GM10248 (cell line): Measurements from ENCODE around the gene LRRFIP1.

Source experiments
- CTCF ChIA-PET: fragments of 300-600 bp; sonication (Branson Sonifier 250); formaldehyde crosslinking; extraction: SDS; loops from one replicate; lab custom pipeline; 2021; ENCODE audit warnings: antibody characterized with exemption; lab: Yijun Ruan, JAX
- POLR2A ChIA-PET: fragments of 350-650 bp; sonication (Branson Sonifier 250); formaldehyde crosslinking; extraction: SDS; loops from one replicate; lab custom pipeline; 2020; ENCODE audit warnings: antibody characterized with exemption; lab: Yijun Ruan, JAX
- DNase-seq: peaks from one replicate; pipeline ENCODE4 v3.0.0; 2012; ENCODE audit errors: extremely low spot score
- CTCF ChIP-seq: IDR thresholded peaks from 2 replicates; pipeline ENCODE4 v1.5.1; 2012; ENCODE audit warnings: mild to moderate bottlenecking, low read depth; ENCODE audit errors: extremely low read depth, missing control alignments, control extremely low read depth

LRRFIP1 gene

GRCh38 chr2:237625216-237625705 is 2.1 kb upstream of the LRRFIP1 start:
- CTCF ChIA-PET, result interaction anchor here (1.4 to 2.5 kb wide), 2 partner anchors 10 to 120 kb away, joined by 3 to 7 read pairs; no protein-coding TSS in a partner anchor
- no peak for DNase-seq
- TF ChIP-seq CTCF, result no peak
- POLR2A ChIA-PET, result no interaction called here

- CTCF ChIA-PET, result no interaction called here
Observed at GRCh38 chr2:237625777-237626176, 1.6 kb upstream of the LRRFIP1 start.

GRCh38 chr2:237626813-237627440 is 460 bp upstream of the LRRFIP1 start:
- no peak for DNase-seq
- ChIA-PET CTCF (no interaction called here), POLR2A (no interaction called here)
- TF ChIP-seq CTCF, result no peak

More at GRCh38 chr2:237625777-237626176, 1.6 kb upstream of the LRRFIP1 start:
- TF ChIP-seq CTCF, result no peak
- no peak for DNase-seq
- POLR2A ChIA-PET, result no interaction called here

GRCh38 chr2:237628247-237629187 is 1.1 kb downstream of the LRRFIP1 start:
- no peak for DNase-seq
- ChIA-PET POLR2A (no interaction called here), CTCF (no interaction called here)
- no peak for TF ChIP-seq CTCF

- ChIA-PET POLR2A (no interaction called here), CTCF (no interaction called here)
- no peak for DNase-seq
- no peak for TF ChIP-seq CTCF
Observed at GRCh38 chr2:237629188-237629534, 1.8 kb downstream of the LRRFIP1 start.

- no peak for DNase-seq
- POLR2A ChIA-PET, result no interaction called here
- CTCF ChIA-PET, result no interaction called here
- no peak for TF ChIP-seq CTCF
Observed at GRCh38 chr2:237629739-237630138, 2.4 kb downstream of the LRRFIP1 start.
